GM12878 (cell line): ENCODE data around the gene ZER1. TPM values are rescaled to one million over a fixed set of nuclear protein-coding genes. Genes with fewer than 3 reads are reported as not detected.

ENCODE experiments used
- ATAC-seq: fragments of 200-7000 bp; cut with Tn5 transposase; 3 replicates; pipeline ENCODE4 v1.9.1; 2020; ENCODE audit warnings: mild to moderate bottlenecking, moderate library complexity
- BruUV-seq: library from RNA; stranded (reverse); fragments of 400-500 nt; replicated peaks from 2 replicates; lab custom pipeline; 2021; lab: Mats Ljungman, UMichigan
- CTCF ChIA-PET: fragments of 300-600 bp; sonication (Branson Sonifier 250); formaldehyde crosslinking; extraction: SDS; loops from one replicate; lab custom pipeline; 2021; ENCODE audit warnings: inconsistent platforms; lab: Yijun Ruan, JAX
- POLR2A ChIA-PET: fragments of 350-600 bp; formaldehyde crosslinking; extraction: SDS; loops from one replicate; lab custom pipeline; 2021; ENCODE audit warnings: inconsistent platforms; lab: Charles Lee
- RAD21 ChIA-PET: fragments of 300-600 bp; sonication (Branson Sonifier 250); formaldehyde crosslinking; loops from one replicate; lab custom pipeline; 2023; ENCODE audit warnings: antibody characterized with exemption; ENCODE audit not compliant: unreplicated experiment; lab: Charles Lee
- SMC1A ChIA-PET: fragments of 300-600 bp; sonication (Branson Sonifier 250); formaldehyde crosslinking; loops from one replicate; lab custom pipeline; 2023; ENCODE audit not compliant: unreplicated experiment, uncharacterized antibody; lab: Charles Lee
- DNase-seq: peaks from one replicate; pipeline ENCODE4 v3.0.0-alpha.2; 2011; ENCODE audit warnings: low read depth, low spot score
- FAIRE-seq: peaks from 3 replicates; lab custom pipeline; 2011; peaks lifted over from hg19 to GRCh38; lab: Jason Lieb, UNC
- H2AFZ ChIP-seq: 2 replicates; pipeline ENCODE4 v1.6.0; 2011; ENCODE audit warnings: low read depth, low read length, control low read depth; ENCODE audit not compliant: control insufficient read depth
- H3K27ac ChIP-seq: 2 replicates; pipeline ENCODE4 v1.5.1; 2011; ENCODE audit warnings: control low read depth; ENCODE audit not compliant: control insufficient read depth, insufficient read depth
- H3K27me3 ChIP-seq, 2 experiments: replicated peaks in 1 of 2; 2 replicates each; pipeline versions ENCODE4 v1.6.0 to v1.6.1; 2011; ENCODE audit warnings: low read length in 1 of 2; ENCODE audit not compliant: control insufficient read depth in 2 of 2, insufficient read depth in 2 of 2
- H3K36me3 ChIP-seq, 2 experiments: 2 replicates each; pipeline ENCODE4 v1.5.1; 2011; ENCODE audit warnings: low read length in 1 of 2; ENCODE audit not compliant: control insufficient read depth in 2 of 2, insufficient read depth in 2 of 2
- H3K4me1 ChIP-seq: 2 replicates; pipeline ENCODE4 v1.6.1; 2011; ENCODE audit warnings: mild to moderate bottlenecking, low read length, moderate library complexity, mixed read lengths; ENCODE audit not compliant: control insufficient read depth, insufficient read depth
- H3K4me2 ChIP-seq: 2 replicates; pipeline ENCODE4 v1.6.0; 2011; ENCODE audit warnings: control low read depth; ENCODE audit not compliant: control insufficient read depth, insufficient read depth
- H3K4me3 ChIP-seq: fragments of 200-600 bp; sonication (generic); 2 replicates; pipeline ENCODE4 v1.5.1; 2016
- H3K79me2 ChIP-seq: 2 replicates; pipeline ENCODE4 v1.6.0; 2011; ENCODE audit warnings: low read length; ENCODE audit not compliant: control insufficient read depth, insufficient read depth
- H3K9ac ChIP-seq: 2 replicates; pipeline ENCODE4 v1.8.0; 2011; ENCODE audit warnings: low read length, control low read depth, mixed read lengths; ENCODE audit not compliant: control insufficient read depth, insufficient read depth
- H3K9me3 ChIP-seq: replicated peaks from 3 replicates; pipeline ENCODE4 v1.5.1; 2011; ENCODE audit warnings: mild to moderate bottlenecking, low read length; ENCODE audit not compliant: control insufficient read depth, insufficient read depth
- H4K20me1 ChIP-seq: 2 replicates; pipeline ENCODE4 v1.6.0; 2011; ENCODE audit not compliant: control insufficient read depth, insufficient read depth
- BCL11A ChIP-seq: IDR thresholded peaks from 2 replicates; pipeline ENCODE4 v1.6.1; 2011; ENCODE audit warnings: low read depth, low read length
- POLR2AphosphoS5 ChIP-seq: IDR thresholded peaks from 2 replicates; pipeline ENCODE4 v1.6.1; 2011; ENCODE audit warnings: mild to moderate bottlenecking, low read length, inconsistent platforms
- SPI1 ChIP-seq: IDR thresholded peaks from 2 replicates; pipeline ENCODE4 v1.6.1; 2011; ENCODE audit warnings: low read depth, mild to moderate bottlenecking, low read length, moderate library complexity, borderline replicate concordance; ENCODE audit not compliant: insufficient read depth
- TCF3 ChIP-seq: IDR thresholded peaks from 2 replicates; pipeline ENCODE4 v1.6.1; 2012; ENCODE audit warnings: low read depth, mild to moderate bottlenecking, low read length, borderline replicate concordance; ENCODE audit not compliant: insufficient read depth
- WGBS: methylation state at CpG from one replicate; pipeline ENCODE4 v1.1.6; 2016; ENCODE audit warnings: low lambda C conversion rate; ENCODE audit not compliant: insufficient replicate concordance, insufficient coverage; ENCODE audit errors: missing lambda C conversion rate; 5-methylcytosine and 5-hydroxymethylcytosine counted together
- in situ Hi-C: fragments of 300-500 bp; cut with MboI; formaldehyde crosslinking; loops from 9 replicates; pipeline ENCODE4 v1.14.3; 2018; ENCODE audit warnings: mixed read lengths
- intact Hi-C: fragments of 100-400 bp; cut with micrococcal nuclease; formaldehyde crosslinking; loops from one replicate; pipeline ENCODE4 v1.14.2; 2022; ENCODE audit not compliant: unreplicated experiment
- polyA plus RNA-seq, 11 experiments: library from polyadenylated mRNA; depleted of rRNA in 4 of 11; unstranded in 6 of 11; stranded (reverse) in 5 of 11; fragments of >200 nt; fragmentation: Nextera tagmentation in 4 of 11; fragmentation: Illumina TruSeq in 1 of 11; extraction: Ambion mirVana in 4 of 11; extraction: Trizol in 1 of 11; gene quantifications; 1 replicate in 1 of 11; 2 replicates in 10 of 11; pipeline versions ENCODE4 v1.2.1 to v1.2.3, GENCODE V29; 2011 to 2016; ENCODE audit warnings: inconsistent platforms in 2 of 11, missing spikeins in 2 of 11, low read depth in 1 of 11
- total RNA-seq, 4 experiments: library from RNA; depleted of rRNA in 3 of 4; stranded (reverse); fragments of >200 nt in 3 of 4; fragmentation: Illumina TruSeq in 1 of 4; extraction: Trizol in 1 of 4; gene quantifications; 2 replicates each; pipeline versions ENCODE4 v1.2.1 to v1.2.3, GENCODE V29; 2013 to 2021
- TF ChIP-seq, protein P1 (sequence below), 3 experiments: IDR thresholded peaks in 2 of 3; conservative IDR thresholded peaks in 1 of 3; 2 replicates each; pipeline ENCODE4 v1.5.1; 2011; ENCODE audit warnings: low read depth in 3 of 3, low read length in 3 of 3, mild to moderate bottlenecking in 3 of 3, control low read depth in 2 of 3, moderate library complexity in 2 of 3, inconsistent platforms in 1 of 3, mixed read lengths in 1 of 3; ENCODE audit not compliant: control insufficient read depth in 2 of 3, insufficient read depth in 1 of 3; ENCODE audit errors: extremely low read depth in 1 of 3

Gene ZER1
- total and polyA plus RNA-seq, 10 of the 15 experiments (the other 5 are each of a cell fraction or from before 2014, with no cell fraction given): 0.32 to 16.9 (median 7.9) TPM

DNA sequence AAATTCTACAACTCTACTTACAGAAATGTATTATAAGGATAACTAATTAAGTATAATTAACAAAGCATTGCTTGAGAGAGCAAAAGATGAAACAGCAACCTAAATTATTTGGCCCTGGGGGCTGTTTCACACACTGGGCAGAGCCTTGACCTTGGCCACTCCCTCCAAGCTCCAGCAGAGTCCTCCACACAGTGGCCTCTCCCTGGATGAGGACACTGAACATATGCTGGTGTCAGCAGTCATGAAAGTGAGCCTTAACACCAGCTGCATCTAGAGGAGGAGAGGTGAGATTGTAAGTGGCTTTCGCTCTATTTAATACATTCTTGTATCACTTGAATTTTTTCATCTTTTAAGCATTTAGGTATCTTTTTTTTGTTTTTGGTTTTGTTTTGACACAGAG lies 24.5 kb downstream of the ZER1 start:
- H3K27me3 ChIP-seq: no peaks in the 10 kb centered on the region
- in situ Hi-C loops: no loop called here
- ChIA-PET RAD21 (no interaction called here), CTCF (interaction anchor here (0.7 kb wide), 1 partner anchor 492 kb away, joined by 3 read pairs; no protein-coding TSS in a partner anchor), SMC1A (no interaction called here), POLR2A (no interaction called here)
- H3K4me2 ChIP-seq: no peak overlapping the region
- no peak overlapping the region for H2AFZ ChIP-seq
- no peaks in the 10 kb centered on the region for H3K9me3 ChIP-seq
- no peaks in the 10 kb centered on the region for H3K36me3 ChIP-seq
- ATAC-seq (no peak), DNase-seq (no peak), FAIRE-seq (no peak)
- no peaks in the 10 kb centered on the region for H3K79me2 ChIP-seq
- H3K27ac ChIP-seq: no peak overlapping the region
- no TSS peak for BruUV-seq
- H3K9ac ChIP-seq: no peak overlapping the region
- 100% methylated on average over 1 of the region's 1 CpG for WGBS
- H4K20me1 ChIP-seq: no peaks in the 10 kb centered on the region
- intact Hi-C loops: no loop called here
- H3K4me3 ChIP-seq: no peak overlapping the region
- TF ChIP-seq BCL11A: no peak
- no peak for TF ChIP-seq POLR2AphosphoS5
- no peaks in the 10 kb centered on the region for H3K4me1 ChIP-seq

DNA sequence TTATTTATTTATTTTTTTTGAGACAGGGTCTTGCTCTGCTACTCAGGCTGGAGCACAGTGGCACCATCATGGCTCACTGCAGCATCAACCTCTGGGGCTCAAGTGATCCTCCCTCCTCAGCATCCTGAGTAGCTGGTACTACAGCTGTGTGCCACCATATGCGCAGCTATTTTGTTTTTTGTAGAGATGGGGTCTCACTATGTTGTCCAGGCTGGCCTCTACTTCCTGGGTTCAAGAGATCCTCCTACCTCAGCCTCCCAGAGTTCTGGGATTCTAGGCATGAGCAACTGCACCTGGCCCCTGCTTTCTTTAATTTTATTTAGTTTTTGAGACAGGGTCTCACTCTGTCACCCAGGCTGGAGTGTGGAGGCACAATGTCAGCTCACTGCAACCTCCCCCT lies 28.3 kb downstream of the ZER1 start:
- ChIA-PET SMC1A (no interaction called here), RAD21 (no interaction called here), POLR2A (no interaction called here), CTCF (interaction anchor here (0.6 to 1.5 kb wide), 3 partner anchors 19 to 61 kb away, joined by 3 to 4 read pairs (median 3); no protein-coding TSS in a partner anchor)
- in situ Hi-C loops (no loop called here), intact Hi-C loops (no loop called here)
- BruUV-seq: no TSS peak
- Histone ChIP-seq H3K79me2 (no peaks in the 10 kb centered on the region), H3K27me3 (no peaks in the 10 kb centered on the region), H3K9me3 (no peaks in the 10 kb centered on the region), H3K4me1 (no peaks in the 10 kb centered on the region), H3K9ac (no peak overlapping the region), H2AFZ (no peak overlapping the region), H4K20me1 (no peaks in the 10 kb centered on the region), H3K4me2 (no peak overlapping the region), H3K4me3 (no peak overlapping the region), H3K36me3 (no peaks in the 10 kb centered on the region), H3K27ac (no peak overlapping the region)
- 92% methylated on average over 1 of the region's 1 CpG for WGBS
- no peak for ATAC-seq
- no peak for DNase-seq
- TF ChIP-seq, protein P1, sequence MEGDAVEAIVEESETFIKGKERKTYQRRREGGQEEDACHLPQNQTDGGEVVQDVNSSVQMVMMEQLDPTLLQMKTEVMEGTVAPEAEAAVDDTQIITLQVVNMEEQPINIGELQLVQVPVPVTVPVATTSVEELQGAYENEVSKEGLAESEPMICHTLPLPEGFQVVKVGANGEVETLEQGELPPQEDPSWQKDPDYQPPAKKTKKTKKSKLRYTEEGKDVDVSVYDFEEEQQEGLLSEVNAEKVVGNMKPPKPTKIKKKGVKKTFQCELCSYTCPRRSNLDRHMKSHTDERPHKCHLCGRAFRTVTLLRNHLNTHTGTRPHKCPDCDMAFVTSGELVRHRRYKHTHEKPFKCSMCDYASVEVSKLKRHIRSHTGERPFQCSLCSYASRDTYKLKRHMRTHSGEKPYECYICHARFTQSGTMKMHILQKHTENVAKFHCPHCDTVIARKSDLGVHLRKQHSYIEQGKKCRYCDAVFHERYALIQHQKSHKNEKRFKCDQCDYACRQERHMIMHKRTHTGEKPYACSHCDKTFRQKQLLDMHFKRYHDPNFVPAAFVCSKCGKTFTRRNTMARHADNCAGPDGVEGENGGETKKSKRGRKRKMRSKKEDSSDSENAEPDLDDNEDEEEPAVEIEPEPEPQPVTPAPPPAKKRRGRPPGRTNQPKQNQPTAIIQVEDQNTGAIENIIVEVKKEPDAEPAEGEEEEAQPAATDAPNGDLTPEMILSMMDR (IDR thresholded peaks at IDR 0.05 in 2 of 3, conservative IDR thresholded peaks at IDR 0.05 in 1 of 3; ENCODE audit: control insufficient read depth in 2 of 3, extremely low read depth in 1 of 3, insufficient read depth in 1 of 3, low read depth in 3 of 3, low read length in 3 of 3): no peak
- TF ChIP-seq SPI1 (no peak), TCF3 (no peak)
- no peak for FAIRE-seq
